Endodermal cell (in vitro differentiated cells): Measurements from ENCODE around the gene ITPK1. TPM values are rescaled to one million over a fixed set of nuclear protein-coding genes. Genes with fewer than 3 reads are reported as not detected.
A peak's percentile ranks its signal among the peaks of the same experiment; 100 is the strongest.
"Not testable (repeated sequence)": the region's sequence is repeated elsewhere in the genome, so short reads cannot be mapped to it uniquely, and the experiment has no call there.

Source experiments
- DNase-seq: peaks from one replicate; pipeline ENCODE4 v3.0.0-alpha.2; 2017
- H3K27ac ChIP-seq: 2 replicates; pipeline ENCODE4 v1.5.1; 2013; ENCODE audit warnings: mild to moderate bottlenecking, low read depth, low read length, moderate library complexity
- H3K27me3 ChIP-seq: 2 replicates; pipeline ENCODE4 v1.6.1; 2013; ENCODE audit warnings: mild to moderate bottlenecking, low read length, moderate library complexity; ENCODE audit not compliant: insufficient read depth, control insufficient read depth, poor library complexity, severe bottlenecking
- H3K36me3 ChIP-seq: 2 replicates; pipeline ENCODE4 v1.7.0; 2013; ENCODE audit warnings: mild to moderate bottlenecking, low read length, moderate library complexity; ENCODE audit not compliant: control insufficient read depth, insufficient read depth
- H3K4me1 ChIP-seq: one replicate; pipeline ENCODE4 v1.7.0; 2013; ENCODE audit warnings: low read length; ENCODE audit not compliant: control insufficient read depth, insufficient read depth
- H3K4me3 ChIP-seq: 2 replicates; pipeline ENCODE4 v1.5.1; 2013; ENCODE audit warnings: mild to moderate bottlenecking, low read length, moderate library complexity
- H3K9ac ChIP-seq: 2 replicates; pipeline ENCODE4 v1.6.1; 2013; ENCODE audit warnings: mild to moderate bottlenecking, low read length, moderate library complexity; ENCODE audit not compliant: poor library complexity, severe bottlenecking; ENCODE audit errors: extremely low read depth
- H3K9me3 ChIP-seq: 2 replicates; pipeline ENCODE4 v1.6.1; 2013; ENCODE audit warnings: mild to moderate bottlenecking, low read length, moderate library complexity; ENCODE audit not compliant: control insufficient read depth
- H3K27ac Mint-ChIP-seq: 2 replicates; pipeline ENCODE4 v1.8.0; 2020; ENCODE audit warnings: mixed read lengths
- H3K27me3 Mint-ChIP-seq: 2 replicates; pipeline ENCODE4 v1.8.0; 2021; ENCODE audit warnings: mild to moderate bottlenecking, mixed read lengths; ENCODE audit not compliant: insufficient read depth
- H3K36me3 Mint-ChIP-seq: 2 replicates; pipeline ENCODE4 v1.8.0; 2020; ENCODE audit warnings: low read depth, mixed read lengths
- H3K4me1 Mint-ChIP-seq: 2 replicates; pipeline ENCODE4 v1.8.0; 2020; ENCODE audit warnings: mixed read lengths
- H3K4me3 Mint-ChIP-seq: 2 replicates; pipeline ENCODE4 v1.8.0; 2020; ENCODE audit warnings: mild to moderate bottlenecking, moderate library complexity, mixed read lengths
- H3K9me3 Mint-ChIP-seq: 2 replicates; pipeline ENCODE4 v1.8.0; 2020; ENCODE audit warnings: mild to moderate bottlenecking, mixed read lengths
- WGBS, 2 experiments: methylation state at CpG; one replicate each; pipeline versions ENCODE4 v1.1.5 to v1.1.7; 2013; ENCODE audit warnings: missing lambda C conversion rate in 2 of 2, mixed read lengths in 1 of 2; ENCODE audit not compliant: insufficient coverage in 1 of 2, insufficient read length in 1 of 2; 5-methylcytosine and 5-hydroxymethylcytosine counted together
- total RNA-seq, 2 donors: library from RNA; stranded (reverse); fragmentation: NEBNext Ultra II Directional in 1 of 2; extraction: Animal tissue kit (Norgen Biotek cat#: 25700) in 1 of 2; gene quantifications; 2 replicates in 1 of 2; 3 replicates in 1 of 2; pipeline ENCODE4 v1.2.1, GENCODE V29; 2021
- TF ChIP-seq, protein P1 (sequence below): fragments of 200-600 bp; sonication (generic); conservative IDR thresholded peaks from 2 replicates; pipeline ENCODE4 v1.5.0; 2021; ENCODE audit warnings: antibody characterized with exemption, mild to moderate bottlenecking

The ITPK1 gene
- total RNA-seq, 2 donors from 2014 or later: 59.9 to 66.9 TPM

DNA sequence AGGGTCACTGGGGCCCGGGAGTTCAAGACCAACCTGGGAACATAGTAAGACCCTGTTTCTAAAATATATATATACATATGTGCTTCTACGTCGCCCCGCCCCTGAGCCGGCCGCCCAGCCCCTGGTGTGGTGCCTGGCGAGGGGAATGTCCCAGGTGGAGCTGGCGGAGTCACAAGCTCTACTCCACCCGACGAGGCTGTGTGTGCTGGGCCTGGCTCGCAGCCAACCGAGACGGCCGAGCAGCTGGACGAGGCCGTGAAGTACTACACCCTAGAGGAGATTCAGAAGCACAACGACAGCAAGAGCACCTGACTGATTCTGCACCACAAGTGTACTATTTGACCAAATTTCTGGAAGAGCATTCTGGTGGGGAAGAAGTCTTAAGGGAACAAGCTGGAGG lies 22.1 kb upstream of the ITPK1 start:
- DNase-seq: peak; percentile 52
- no peaks in the 10 kb centered on the region for H3K36me3 ChIP-seq
- Mint-ChIP-seq H3K36me3 (no peaks in the 10 kb centered on the region), H3K27me3 (peaks cover 2% of the 10 kb centered on the region), H3K9me3 (no peaks in the 10 kb centered on the region), H3K4me3 (no peak overlapping the region), H3K4me1 (peaks cover 2% of the 10 kb centered on the region), H3K27ac (no peak overlapping the region)
- H3K9ac ChIP-seq: no peak overlapping the region
- TF ChIP-seq, protein P1, sequence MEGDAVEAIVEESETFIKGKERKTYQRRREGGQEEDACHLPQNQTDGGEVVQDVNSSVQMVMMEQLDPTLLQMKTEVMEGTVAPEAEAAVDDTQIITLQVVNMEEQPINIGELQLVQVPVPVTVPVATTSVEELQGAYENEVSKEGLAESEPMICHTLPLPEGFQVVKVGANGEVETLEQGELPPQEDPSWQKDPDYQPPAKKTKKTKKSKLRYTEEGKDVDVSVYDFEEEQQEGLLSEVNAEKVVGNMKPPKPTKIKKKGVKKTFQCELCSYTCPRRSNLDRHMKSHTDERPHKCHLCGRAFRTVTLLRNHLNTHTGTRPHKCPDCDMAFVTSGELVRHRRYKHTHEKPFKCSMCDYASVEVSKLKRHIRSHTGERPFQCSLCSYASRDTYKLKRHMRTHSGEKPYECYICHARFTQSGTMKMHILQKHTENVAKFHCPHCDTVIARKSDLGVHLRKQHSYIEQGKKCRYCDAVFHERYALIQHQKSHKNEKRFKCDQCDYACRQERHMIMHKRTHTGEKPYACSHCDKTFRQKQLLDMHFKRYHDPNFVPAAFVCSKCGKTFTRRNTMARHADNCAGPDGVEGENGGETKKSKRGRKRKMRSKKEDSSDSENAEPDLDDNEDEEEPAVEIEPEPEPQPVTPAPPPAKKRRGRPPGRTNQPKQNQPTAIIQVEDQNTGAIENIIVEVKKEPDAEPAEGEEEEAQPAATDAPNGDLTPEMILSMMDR: peak; percentile 38
- H3K9me3 ChIP-seq: no peaks in the 10 kb centered on the region
- H3K4me1 ChIP-seq: no peaks in the 10 kb centered on the region
- 80 to 88% methylated on average over 11 to 17 of the region's 17 CpGs for WGBS, 2 experiments
- H3K27me3 ChIP-seq: no peaks in the 10 kb centered on the region
- no peak overlapping the region for H3K4me3 ChIP-seq
- no peak overlapping the region for H3K27ac ChIP-seq

DNA sequence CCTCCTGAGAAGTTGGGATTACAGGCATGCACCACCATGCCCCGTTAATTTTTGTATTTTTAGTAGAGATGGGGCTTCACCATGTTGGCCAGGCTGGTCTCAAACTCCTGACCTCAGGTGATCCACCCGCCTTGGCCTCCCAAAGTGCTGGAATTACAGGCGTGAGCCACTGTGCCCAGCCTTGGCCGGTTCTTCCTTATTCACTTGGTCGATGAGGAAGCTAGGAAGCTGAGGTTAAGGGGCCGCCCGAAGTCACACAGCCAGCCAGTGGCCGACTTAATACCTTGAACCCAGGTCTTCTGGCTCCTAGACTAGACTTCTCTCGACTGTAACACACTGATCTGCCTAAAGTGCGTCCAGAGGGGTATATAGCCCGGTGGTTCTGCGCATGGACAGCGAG lies 20.8 kb upstream of the ITPK1 start:
- H3K36me3 Mint-ChIP-seq, H3K27ac ChIP-seq, H3K9me3 ChIP-seq, H3K27ac Mint-ChIP-seq, H3K27me3 ChIP-seq, H3K9me3 Mint-ChIP-seq, H3K4me3 Mint-ChIP-seq, H3K27me3 Mint-ChIP-seq, H3K4me1 ChIP-seq, DNase-seq, H3K4me1 Mint-ChIP-seq, H3K9ac ChIP-seq, H3K4me3 ChIP-seq, H3K36me3 ChIP-seq: not testable (repeated sequence)
- WGBS, 2 experiments: 94 to 98% methylated on average over 11 to 13 of the region's 13 CpGs

DNA sequence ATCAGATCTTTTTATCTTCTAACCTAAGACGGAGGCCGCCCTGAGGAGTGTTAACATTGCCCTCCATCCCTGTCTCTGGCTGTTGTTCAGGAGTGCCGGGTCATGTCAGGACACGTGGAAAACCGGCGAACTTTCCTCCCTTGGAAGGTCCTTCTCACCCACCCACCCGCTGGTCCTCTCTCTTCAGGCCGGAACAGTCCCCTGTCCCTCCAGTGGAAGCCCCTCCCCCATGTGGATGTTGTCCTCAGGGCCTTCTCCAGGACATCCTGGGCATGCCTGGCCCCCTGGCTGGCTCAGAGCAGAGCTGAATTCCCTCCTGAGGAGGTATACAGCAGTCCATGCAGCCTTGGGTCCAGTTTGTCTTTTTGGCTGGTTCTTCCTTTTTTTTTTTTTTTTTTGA lies 20.3 kb upstream of the ITPK1 start:
- no peaks in the 10 kb centered on the region for H3K36me3 Mint-ChIP-seq
- no peak overlapping the region for H3K27ac Mint-ChIP-seq
- Histone ChIP-seq H3K27me3 (no peaks in the 10 kb centered on the region), H3K27ac (no peak overlapping the region), H3K36me3 (no peaks in the 10 kb centered on the region), H3K9me3 (no peaks in the 10 kb centered on the region), H3K4me1 (no peaks in the 10 kb centered on the region), H3K9ac (no peak overlapping the region), H3K4me3 (no peak overlapping the region)
- DNase-seq: no peak
- TF ChIP-seq, protein P1: no peak
- H3K4me3 Mint-ChIP-seq: no peak overlapping the region
- H3K4me1 Mint-ChIP-seq: peaks cover 5% of the 10 kb centered on the region
- 88 to 92% methylated on average over 6 to 8 of the region's 8 CpGs for WGBS, 2 experiments
- H3K27me3 Mint-ChIP-seq: peaks cover 2% of the 10 kb centered on the region
- H3K9me3 Mint-ChIP-seq: no peaks in the 10 kb centered on the region

DNA sequence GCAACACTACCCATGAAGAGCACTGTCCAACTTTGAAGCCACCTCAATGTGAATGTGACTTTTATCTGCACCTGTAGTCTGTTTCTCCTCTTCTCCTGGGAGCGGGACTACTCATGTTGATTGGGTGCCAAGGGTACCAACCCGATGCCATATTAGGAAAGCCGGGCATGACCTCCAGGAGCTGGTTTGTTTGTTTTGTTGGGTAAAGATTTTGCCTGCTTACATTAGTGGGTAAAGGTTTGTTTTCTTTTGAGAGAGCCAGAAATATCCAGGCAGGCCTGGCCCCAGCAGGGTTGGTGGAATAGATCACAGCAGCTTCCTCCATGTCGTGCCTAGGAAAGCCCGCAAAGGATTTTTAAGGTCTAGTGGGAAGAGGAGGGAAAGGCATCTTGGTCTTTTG lies 19.7 kb upstream of the ITPK1 start:
- peaks cover 5% of the 10 kb centered on the region for H3K4me1 Mint-ChIP-seq
- no peak for DNase-seq
- no peak overlapping the region for H3K4me3 ChIP-seq
- H3K4me1 ChIP-seq: no peaks in the 10 kb centered on the region
- 80 to 90% methylated on average over 1 to 5 of the region's 5 CpGs for WGBS, 2 experiments
- H3K27ac Mint-ChIP-seq: no peak overlapping the region
- H3K27me3 ChIP-seq: no peaks in the 10 kb centered on the region
- no peak overlapping the region for H3K27ac ChIP-seq
- TF ChIP-seq, protein P1: no peak
- H3K9ac ChIP-seq: no peak overlapping the region
- no peak overlapping the region for H3K4me3 Mint-ChIP-seq
- peaks cover 2% of the 10 kb centered on the region for H3K27me3 Mint-ChIP-seq
- no peaks in the 10 kb centered on the region for H3K9me3 Mint-ChIP-seq
- no peaks in the 10 kb centered on the region for H3K36me3 Mint-ChIP-seq
- no peaks in the 10 kb centered on the region for H3K9me3 ChIP-seq
- no peaks in the 10 kb centered on the region for H3K36me3 ChIP-seq
